Right kidney (tissue), 9 donors: Measurements from ENCODE around the gene TMEM253.

Experiments used
- DNase-seq: peaks from one replicate; pipeline ENCODE4 v3.0.0-alpha.2; 2016
- long read RNA-seq, 8 donors: transcript quantifications; one replicate each; lab custom pipeline, GENCODE V29; 2026

The TMEM253 gene
- long read RNA-seq, donor 1, result 0 reads
- long read RNA-seq, donor 2, result 0 reads
- long read RNA-seq, donor 3, result 0 reads
- long read RNA-seq, donor 4, result 0 reads
- long read RNA-seq, donor 5, result 0 reads
- long read RNA-seq, donor 6, result 0 reads
- long read RNA-seq, donor 7, result 0 reads
- long read RNA-seq, donor 8, result 0 reads

GRCh38 chr14:21100931-21101330 lies at the start of gene TMEM253:
Gene TMEM253, plus strand, starts transcription at chr14:21101066. Its CDS starts 278 bp downstream, at chr14:21101344.
- no peak for DNase-seq

- DNase-seq, result no peak
Measured at GRCh38 chr14:21053184-21054122, 47.4 kb upstream of the TMEM253 start.

- no peak for DNase-seq
Measured at GRCh38 chr14:21054123-21054767, 46.6 kb upstream of the TMEM253 start.

- DNase-seq, result no peak
Measured at GRCh38 chr14:21054768-21055145, 46.1 kb upstream of the TMEM253 start.

GRCh38 chr14:21055432-21056117 lies 45.3 kb upstream of the TMEM253 start:
- no peak for DNase-seq

GRCh38 chr14:21056520-21057163 lies 44.2 kb upstream of the TMEM253 start:
- DNase-seq, result no peak

GRCh38 chr14:21057803-21058675 lies 42.8 kb upstream of the TMEM253 start, which contains the start of gene RNASE8:
Gene RNASE8, plus strand, starts transcription at chr14:21057822. Its CDS starts 71 bp downstream, at chr14:21057893.
- DNase-seq, result no peak

GRCh38 chr14:21058903-21059302 lies 42.0 kb upstream of the TMEM253 start:
- no peak for DNase-seq

- no peak for DNase-seq
Measured at GRCh38 chr14:21059842-21060613, 40.8 kb upstream of the TMEM253 start.

GRCh38 chr14:21060614-21061346 lies 40.1 kb upstream of the TMEM253 start:
- no peak for DNase-seq

- no peak for DNase-seq
Measured at GRCh38 chr14:21061347-21061668, 39.6 kb upstream of the TMEM253 start.

- no peak for DNase-seq
Measured at GRCh38 chr14:21063479-21063878, 37.4 kb upstream of the TMEM253 start.

GRCh38 chr14:21066882-21067502 lies 33.9 kb upstream of the TMEM253 start:
- DNase-seq, result no peak

- peak; percentile 76 for DNase-seq
Measured at GRCh38 chr14:21068521-21069387, 32.1 kb upstream of the TMEM253 start.

- peak; percentile 85 for DNase-seq
Measured at GRCh38 chr14:21069388-21070082, 31.3 kb upstream of the TMEM253 start.

GRCh38 chr14:21070083-21070609 lies 30.7 kb upstream of the TMEM253 start, which contains the start of gene ARHGEF40:
Gene ARHGEF40, plus strand, starts transcription at chr14:21070304. Its CDS starts 93 bp downstream, at chr14:21070397.
- peak; percentile 87 for DNase-seq
